Mucosa of stomach (tissue), 1 donor: ENCODE measurements around the gene NATD1.

Source experiments
- H3K27me3 ChIP-seq: one replicate; pipeline ENCODE4 v1.7.0; 2013; ENCODE audit warnings: mild to moderate bottlenecking, low read length; ENCODE audit not compliant: control insufficient read depth, insufficient read depth
- H3K36me3 ChIP-seq: one replicate; pipeline ENCODE4 v1.7.0; 2013; ENCODE audit warnings: low read length; ENCODE audit not compliant: control insufficient read depth, insufficient read depth
- H3K4me1 ChIP-seq: one replicate; pipeline ENCODE4 v1.7.0; 2013; ENCODE audit warnings: mild to moderate bottlenecking, low read length; ENCODE audit not compliant: control insufficient read depth, insufficient read depth
- H3K4me3 ChIP-seq: one replicate; pipeline ENCODE4 v1.7.0; 2013; ENCODE audit warnings: low read length
- H3K9ac ChIP-seq: one replicate; pipeline ENCODE4 v1.7.0; 2013; ENCODE audit warnings: mild to moderate bottlenecking, low read length, moderate library complexity
- H3K9me3 ChIP-seq: one replicate; pipeline ENCODE4 v1.7.0; 2013; ENCODE audit warnings: mild to moderate bottlenecking, low read length, moderate library complexity; ENCODE audit not compliant: control insufficient read depth
- donor health status: Pancreatic carcinoma.

Gene NATD1

GRCh38 chr17:21286909-21287702, 33.9 kb upstream of the NATD1 start:
- Histone ChIP-seq H3K36me3 (no peaks in the 10 kb centered on the region), H3K4me1 (peaks cover 50% of the 10 kb centered on the region), H3K27me3 (peaks cover 3% of the 10 kb centered on the region), H3K4me3 (peak overlapping the region; percentile 95), H3K9me3 (no peaks in the 10 kb centered on the region), H3K9ac (peak overlapping the region; percentile 71)

- H3K36me3 ChIP-seq: no peaks in the 10 kb centered on the region
- H3K9ac ChIP-seq: peak overlapping the region; percentile 71
- peaks cover 50% of the 10 kb centered on the region for H3K4me1 ChIP-seq
These were observed 33.0 kb upstream of the NATD1 start for GRCh38 chr17:21286066-21286770.

GRCh38 chr17:21285164-21286065, 32.2 kb upstream of the NATD1 start:
- Histone ChIP-seq H3K4me3 (peak overlapping the region; percentile 95), H3K9me3 (no peaks in the 10 kb centered on the region), H3K27me3 (peaks cover 3% of the 10 kb centered on the region), H3K9ac (peak overlapping the region; percentile 71), H3K4me1 (peaks cover 48% of the 10 kb centered on the region), H3K36me3 (no peaks in the 10 kb centered on the region)

More at GRCh38 chr17:21286066-21286770, 33.0 kb upstream of the NATD1 start:
- H3K27me3 ChIP-seq: peaks cover 3% of the 10 kb centered on the region
- no peaks in the 10 kb centered on the region for H3K9me3 ChIP-seq
- H3K4me3 ChIP-seq: peak overlapping the region; percentile 95

GRCh38 chr17:21284319-21285163, 31.3 kb upstream of the NATD1 start, which contains the start of gene MAP2K3:
Gene MAP2K3, plus strand, starts transcription at chr17:21284711. Its CDS starts 210 bp downstream, at chr17:21284921.
- Histone ChIP-seq H3K36me3 (no peaks in the 10 kb centered on the region), H3K27me3 (peaks cover 3% of the 10 kb centered on the region), H3K4me1 (peaks cover 39% of the 10 kb centered on the region), H3K9me3 (no peaks in the 10 kb centered on the region), H3K9ac (peak within 1 kb of the TSS; percentile 71), H3K4me3 (peak within 1 kb of the TSS; percentile 95)

GRCh38 chr17:21283482-21284318, 30.5 kb upstream of the NATD1 start:
- Histone ChIP-seq H3K27me3 (peaks cover 3% of the 10 kb centered on the region), H3K9ac (peak overlapping the region; percentile 17), H3K9me3 (no peaks in the 10 kb centered on the region), H3K36me3 (no peaks in the 10 kb centered on the region), H3K4me3 (peak overlapping the region; percentile 39), H3K4me1 (peaks cover 35% of the 10 kb centered on the region)

- no peak overlapping the region for H3K4me3 ChIP-seq
- no peak overlapping the region for H3K9ac ChIP-seq
- H3K36me3 ChIP-seq: no peaks in the 10 kb centered on the region
- no peaks in the 10 kb centered on the region for H3K9me3 ChIP-seq
- peaks cover 33% of the 10 kb centered on the region for H3K4me1 ChIP-seq
- H3K27me3 ChIP-seq: peaks cover 3% of the 10 kb centered on the region
These were observed 29.6 kb upstream of the NATD1 start for GRCh38 chr17:21282850-21283249.

- H3K9ac ChIP-seq: no peak overlapping the region
- H3K4me1 ChIP-seq: peaks cover 28% of the 10 kb centered on the region
These were observed 29.0 kb upstream of the NATD1 start for GRCh38 chr17:21282231-21282630.

GRCh38 chr17:21280081-21280518, 26.9 kb upstream of the NATD1 start:
- Histone ChIP-seq H3K27me3 (peaks cover 3% of the 10 kb centered on the region), H3K4me3 (no peak overlapping the region), H3K4me1 (peaks cover 28% of the 10 kb centered on the region), H3K9me3 (no peaks in the 10 kb centered on the region), H3K9ac (no peak overlapping the region), H3K36me3 (no peaks in the 10 kb centered on the region)

More at GRCh38 chr17:21282231-21282630, 29.0 kb upstream of the NATD1 start:
- H3K9me3 ChIP-seq: no peaks in the 10 kb centered on the region
- peaks cover 3% of the 10 kb centered on the region for H3K27me3 ChIP-seq
- H3K36me3 ChIP-seq: no peaks in the 10 kb centered on the region
- no peak overlapping the region for H3K4me3 ChIP-seq

GRCh38 chr17:21279582-21279981, 26.4 kb upstream of the NATD1 start:
- Histone ChIP-seq H3K27me3 (peaks cover 3% of the 10 kb centered on the region), H3K4me3 (no peak overlapping the region), H3K36me3 (no peaks in the 10 kb centered on the region), H3K4me1 (peaks cover 29% of the 10 kb centered on the region), H3K9ac (no peak overlapping the region), H3K9me3 (no peaks in the 10 kb centered on the region)

GRCh38 chr17:21279198-21279535, 26.0 kb upstream of the NATD1 start:
- H3K4me3 ChIP-seq: no peak overlapping the region
- no peak overlapping the region for H3K9ac ChIP-seq
- H3K4me1 ChIP-seq: peaks cover 29% of the 10 kb centered on the region
- H3K9me3 ChIP-seq: no peaks in the 10 kb centered on the region
- peaks cover 3% of the 10 kb centered on the region for H3K27me3 ChIP-seq
- H3K36me3 ChIP-seq: no peaks in the 10 kb centered on the region
